Measurements from ENCODE around the gene ZNF358.

ZNF358 gene

DNA sequence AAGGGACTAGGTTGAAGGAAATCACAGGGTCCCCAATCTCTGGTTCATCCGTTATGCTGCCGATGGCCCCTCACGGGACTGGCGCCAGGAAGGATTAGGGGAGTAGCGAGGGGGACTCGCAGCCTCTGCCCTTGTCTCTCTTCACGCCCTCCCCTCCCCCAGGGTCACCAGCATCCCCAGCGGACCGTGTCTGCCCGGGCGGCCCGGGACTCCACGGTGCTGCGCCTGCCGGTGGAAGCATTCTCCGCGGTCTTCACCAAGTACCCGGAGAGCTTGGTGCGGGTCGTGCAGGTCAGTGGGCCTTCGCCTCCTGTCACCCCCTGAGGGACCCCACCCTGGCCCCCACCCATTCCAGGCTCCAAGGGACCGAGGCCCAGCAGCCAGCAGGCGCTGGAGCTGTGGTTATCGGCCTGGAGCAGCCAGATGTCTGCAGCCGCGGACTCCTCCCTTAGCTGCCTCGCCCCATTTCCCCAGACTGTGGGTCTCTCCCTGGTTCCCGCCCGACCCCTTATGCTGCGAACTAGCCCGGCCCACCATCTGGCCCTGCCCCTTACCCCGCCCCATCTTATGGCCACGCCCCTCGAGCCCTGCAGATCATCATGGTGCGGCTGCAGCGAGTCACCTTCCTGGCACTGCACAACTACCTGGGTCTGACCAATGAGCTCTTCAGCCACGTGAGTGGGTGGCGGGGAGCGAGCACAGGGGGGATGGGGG is 25.0 kb downstream of the ZNF358 start:
- DNase-seq, result no peak

DNA sequence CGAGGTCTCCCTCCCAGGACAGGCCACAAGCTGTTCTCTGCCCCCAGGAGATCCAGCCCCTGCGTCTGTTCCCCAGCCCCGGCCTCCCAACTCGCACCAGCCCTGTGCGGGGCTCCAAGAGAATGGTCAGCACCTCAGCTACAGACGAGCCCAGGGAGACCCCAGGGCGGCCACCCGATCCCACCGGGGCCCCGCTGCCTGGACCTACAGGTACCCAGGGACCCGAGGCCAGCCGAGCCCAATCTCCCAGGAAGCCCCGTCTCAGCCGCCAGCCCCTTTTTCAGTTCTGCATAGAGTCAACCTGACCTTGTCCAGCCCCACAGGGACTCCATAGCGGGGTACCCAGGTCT is 25.5 kb downstream of the ZNF358 start:
- DNase-seq, result no peak

GRCh38 chr19:7541828-7542443 is 26.0 kb downstream of the ZNF358 start:
- no peak for DNase-seq

DNA sequence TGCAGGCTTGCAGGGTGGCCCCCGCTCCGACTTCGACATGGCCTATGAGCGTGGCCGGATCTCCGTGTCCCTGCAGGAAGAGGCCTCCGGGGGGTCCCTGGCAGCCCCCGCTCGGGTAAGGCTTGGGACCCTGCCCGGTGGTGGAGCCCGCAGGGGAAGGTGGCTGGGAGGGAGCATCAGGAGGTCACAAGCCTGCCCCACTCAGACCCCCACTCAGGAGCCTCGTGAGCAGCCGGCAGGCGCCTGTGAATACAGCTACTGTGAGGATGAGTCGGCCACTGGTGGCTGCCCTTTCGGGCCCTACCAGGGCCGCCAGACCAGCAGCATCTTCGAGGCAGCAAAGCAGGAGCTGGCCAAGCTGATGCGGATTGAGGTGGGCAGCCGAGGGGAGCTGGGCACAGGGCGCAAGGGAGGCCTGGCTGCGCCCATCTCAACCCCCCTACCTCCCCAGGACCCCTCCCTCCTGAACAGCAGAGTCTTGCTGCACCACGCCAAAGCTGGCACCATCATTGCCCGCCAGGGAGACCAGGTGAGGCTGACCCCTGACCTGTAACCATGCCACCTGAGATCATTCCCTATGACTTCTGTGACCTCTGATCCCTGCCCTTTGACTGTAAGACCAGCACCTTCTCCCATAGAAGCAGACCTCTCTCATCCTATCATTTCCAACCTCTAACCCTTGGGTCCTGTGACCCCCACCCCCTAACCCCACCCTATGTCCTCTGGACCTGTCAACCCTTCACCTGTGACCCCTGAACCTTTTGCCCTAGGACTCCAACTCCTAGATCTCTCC is 26.8 kb downstream of the ZNF358 start:
- DNase-seq, result no peak

DNA sequence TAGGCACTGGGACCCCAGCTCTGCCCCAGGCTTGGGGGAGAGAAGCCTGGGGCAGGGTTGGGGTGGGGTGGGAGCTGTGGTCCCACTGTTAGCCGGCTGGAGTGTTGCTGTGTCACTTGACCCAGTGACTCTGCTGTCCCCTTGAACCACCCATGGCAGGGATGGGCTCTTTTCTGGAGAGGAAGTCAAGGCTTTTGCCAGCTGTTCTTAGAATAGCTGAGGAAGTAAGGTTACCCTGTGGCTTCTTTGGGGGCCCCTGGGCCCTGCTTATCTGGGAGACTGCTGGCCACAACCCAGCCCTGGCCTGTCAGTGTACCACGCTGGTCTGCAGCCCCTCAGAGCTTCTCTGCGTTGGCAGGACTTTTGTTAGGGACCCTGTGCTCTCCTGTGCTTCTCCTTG is 28.7 kb downstream of the ZNF358 start:
- DNase-seq, result no peak

- DNase-seq, result no peak
Observed at GRCh38 chr19:7545300-7545699, 29.4 kb downstream of the ZNF358 start.

- no peak for DNase-seq
Observed at GRCh38 chr19:7545904-7546303, 30.0 kb downstream of the ZNF358 start.

DNA sequence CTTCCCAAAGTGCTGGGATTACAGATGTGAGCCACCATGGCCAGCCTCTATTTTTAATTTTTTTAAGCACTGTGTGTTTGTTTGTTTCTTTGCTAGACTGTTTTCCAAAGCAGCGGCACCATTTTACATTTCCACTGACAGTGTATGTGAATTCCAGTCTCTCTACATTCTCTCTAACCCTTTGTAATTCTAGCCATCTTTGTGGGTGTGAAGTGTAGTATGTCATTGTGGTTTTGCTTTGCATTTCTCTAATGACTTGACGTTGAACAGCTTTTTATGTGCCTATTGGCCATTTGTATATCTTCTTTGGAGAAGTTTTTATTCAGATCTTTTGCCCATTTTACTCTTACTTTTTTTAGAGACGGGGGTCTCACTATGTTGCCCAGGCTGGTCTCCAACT is 31.3 kb downstream of the ZNF358 start:
- DNase-seq, result no peak

DNA sequence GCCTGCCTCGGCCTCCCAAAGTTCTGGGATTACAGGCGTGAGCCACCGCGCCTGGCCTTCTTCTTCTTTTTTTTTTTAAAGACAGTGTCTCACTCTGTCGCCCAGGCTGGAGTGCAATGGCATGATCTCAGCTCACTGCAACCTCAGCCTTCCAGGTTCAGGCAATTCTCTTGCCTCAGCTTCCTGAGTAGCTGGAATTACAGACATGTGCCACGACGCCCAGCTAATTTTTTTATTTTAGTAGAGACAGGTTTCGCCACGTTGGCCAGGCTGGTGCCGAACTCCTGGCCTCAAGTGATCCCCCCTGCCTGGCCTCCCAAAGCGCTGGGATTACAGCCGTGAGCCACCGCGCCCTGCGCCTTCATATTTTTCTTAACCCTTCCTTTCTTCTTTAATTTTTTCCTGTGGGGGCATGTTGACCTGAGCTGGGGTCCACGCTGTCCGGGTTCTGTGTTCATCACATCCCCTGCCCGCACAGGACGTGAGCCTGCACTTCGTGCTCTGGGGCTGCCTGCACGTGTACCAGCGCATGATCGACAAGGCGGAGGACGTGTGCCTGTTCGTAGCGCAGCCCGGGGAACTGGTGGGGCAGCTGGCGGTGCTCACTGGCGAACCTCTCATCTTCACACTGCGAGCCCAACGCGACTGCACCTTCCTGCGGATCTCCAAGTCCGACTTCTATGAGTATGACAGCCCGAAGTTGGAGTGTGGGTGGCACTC is 33.7 kb downstream of the ZNF358 start:
- no peak for DNase-seq

- DNase-seq, result no peak
Observed at GRCh38 chr19:7550169-7550770, 34.4 kb downstream of the ZNF358 start.

DNA sequence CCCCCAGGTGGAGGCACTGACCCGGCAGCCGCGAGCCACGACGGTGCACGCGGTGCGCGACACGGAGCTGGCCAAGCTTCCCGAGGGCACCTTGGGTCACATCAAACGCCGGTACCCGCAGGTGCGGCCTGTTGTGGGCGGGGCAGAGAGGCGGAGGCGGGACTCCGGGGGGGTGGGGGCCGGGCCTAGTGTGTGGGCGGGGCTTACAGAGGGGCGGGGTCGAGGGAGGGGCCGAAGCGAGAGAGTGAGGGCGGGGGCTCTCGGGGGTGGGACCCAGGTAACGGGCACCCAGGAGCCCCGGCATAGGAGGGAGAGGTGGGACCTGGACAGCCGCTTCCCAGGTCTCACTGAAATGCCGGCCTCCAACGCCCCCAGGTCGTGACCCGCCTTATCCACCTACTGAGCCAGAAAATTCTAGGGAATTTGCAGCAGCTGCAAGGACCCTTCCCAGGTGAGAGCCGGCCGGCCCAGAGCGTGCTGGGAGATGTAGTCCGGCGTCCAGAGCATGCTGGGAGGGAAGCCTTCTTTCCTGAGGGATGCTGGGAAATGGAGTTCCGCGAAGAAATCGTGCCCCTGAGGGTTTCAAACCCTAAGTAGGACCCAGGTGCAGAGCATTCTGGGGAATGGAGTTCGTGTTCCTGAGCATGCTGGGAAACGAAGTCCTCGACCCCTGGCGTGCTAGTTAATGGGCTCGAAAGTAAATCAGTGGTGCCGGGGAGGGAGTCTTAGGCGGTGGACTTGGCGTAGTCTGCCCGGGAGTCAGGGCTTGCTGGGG is 35.3 kb downstream of the ZNF358 start:
- no peak for DNase-seq

DNA sequence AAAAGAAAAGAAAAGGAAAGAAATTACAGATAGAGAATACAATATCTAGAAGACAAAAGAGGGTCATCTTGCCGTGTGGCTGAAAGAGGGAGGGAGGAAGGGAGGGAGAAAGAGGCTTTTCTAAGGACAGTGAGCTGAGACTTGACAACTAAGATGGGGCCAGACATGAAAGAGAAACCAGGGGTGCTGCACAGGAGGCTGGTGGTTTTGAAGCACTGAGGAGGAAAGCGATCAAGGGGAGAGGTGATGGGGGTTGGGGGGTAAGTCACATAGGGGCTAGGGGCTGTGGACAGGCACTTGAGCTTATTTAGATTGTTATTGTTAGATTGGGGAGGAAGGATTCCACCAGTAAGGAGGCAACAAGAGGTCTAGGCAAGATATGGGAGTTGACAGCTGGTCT is 36.9 kb downstream of the ZNF358 start:
- DNase-seq, result no peak

GRCh38 chr19:7554565-7554964 is 38.7 kb downstream of the ZNF358 start:
- DNase-seq, result no peak

DNA sequence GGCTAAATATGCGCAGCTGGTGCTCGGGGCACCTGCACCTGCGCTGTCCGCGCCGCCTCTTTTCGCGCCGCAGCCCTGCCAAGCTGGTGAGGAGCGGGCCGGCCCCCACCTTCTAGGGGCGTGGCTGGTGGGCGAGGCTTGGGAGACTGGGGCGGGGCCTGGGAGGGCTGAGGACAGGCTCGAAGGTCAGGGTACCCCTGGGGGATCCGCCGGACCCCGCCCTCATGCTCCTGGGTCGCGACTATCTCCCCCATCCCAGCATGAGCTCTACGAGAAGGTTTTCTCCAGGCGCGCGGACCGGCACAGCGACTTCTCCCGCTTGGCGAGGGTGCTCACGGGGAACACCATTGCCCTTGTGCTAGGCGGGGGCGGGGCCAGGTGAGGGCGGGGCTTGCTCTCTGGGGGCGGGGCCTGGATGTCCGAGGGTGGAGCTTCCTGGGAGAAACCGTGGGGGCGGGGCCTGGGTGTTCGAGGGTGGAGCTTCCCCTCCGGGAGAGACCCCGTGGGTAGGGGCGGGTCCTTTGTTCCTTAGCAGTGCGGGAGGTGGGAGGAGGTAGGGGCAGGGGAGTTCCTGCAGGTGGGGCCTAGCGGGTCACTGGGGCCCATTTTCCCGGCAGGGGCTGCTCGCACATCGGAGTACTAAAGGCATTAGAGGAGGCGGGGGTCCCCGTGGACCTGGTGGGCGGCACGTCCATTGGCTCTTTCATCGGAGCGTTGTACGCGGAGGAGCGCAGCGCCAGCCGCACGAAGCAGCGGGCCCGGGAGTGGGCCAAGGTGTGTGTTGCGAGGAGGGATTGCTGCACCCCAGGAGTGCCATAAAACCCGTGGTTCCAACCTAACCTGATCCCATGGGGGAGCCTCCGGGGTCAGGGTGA is 39.3 kb downstream of the ZNF358 start:
- no peak for DNase-seq

GRCh38 chr19:7556696-7557315 is 40.9 kb downstream of the ZNF358 start:
- no peak for DNase-seq

GRCh38 chr19:7558667-7559066 is 42.8 kb downstream of the ZNF358 start:
- no peak for DNase-seq

DNA sequence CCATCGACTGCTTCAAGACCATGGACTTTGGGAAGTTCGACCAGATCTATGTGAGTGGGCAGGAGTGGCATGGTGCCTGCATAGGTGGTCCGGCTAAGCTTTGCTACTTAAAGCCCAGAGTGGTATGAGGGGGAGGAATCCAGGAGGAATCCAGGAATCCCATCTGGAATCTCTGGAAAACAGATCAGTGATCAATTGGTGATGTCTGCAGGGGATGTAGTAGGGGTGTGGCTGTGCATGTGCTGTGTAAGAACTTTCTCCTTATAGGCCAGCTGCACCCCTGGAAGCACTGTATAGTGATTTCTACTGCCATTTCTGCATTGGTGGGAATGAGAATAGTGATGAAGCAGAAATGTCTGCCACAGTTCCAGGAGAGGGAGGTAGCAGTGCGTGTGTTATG is 43.2 kb downstream of the ZNF358 start:
- DNase-seq, result no peak

GRCh38 chr19:7560255-7560654 is 44.4 kb downstream of the ZNF358 start:
- no peak for DNase-seq

GRCh38 chr19:7561325-7561724 is 45.4 kb downstream of the ZNF358 start:
- no peak for DNase-seq

- no peak for DNase-seq
Observed at GRCh38 chr19:7562646-7563393, 46.9 kb downstream of the ZNF358 start.
